WTC11 (cell line): ENCODE measurements around the gene PSMD1. TPM values are rescaled to one million over a fixed set of nuclear protein-coding genes. Genes with fewer than 3 reads are reported as not detected.

ENCODE experiments used
- ATAC-seq: fragments of 200-7000 bp; cut with Tn5 transposase; 2 replicates; pipeline ENCODE4 v1.10.0; 2021; ENCODE audit warnings: mild to moderate bottlenecking, moderate library complexity
- CTCF ChIA-PET: fragments of 300-600 bp; sonication (Branson Sonifier 250); formaldehyde crosslinking; loops from one replicate; lab custom pipeline; 2021; ENCODE audit warnings: antibody characterized with exemption; lab: Charles Lee
- POLR2A ChIA-PET: fragments of 350-600 bp; sonication (Branson Sonifier 250); formaldehyde crosslinking; loops from one replicate; lab custom pipeline; 2021; ENCODE audit warnings: antibody characterized with exemption; lab: Charles Lee
- DNase-seq: peaks from one replicate; pipeline ENCODE4 v3.0.0; 2021; ENCODE audit warnings: low spot score
- H3K27ac Mint-ChIP-seq: 2 replicates; pipeline ENCODE4 v1.8.0; 2021; ENCODE audit warnings: mixed read lengths
- H3K27me3 Mint-ChIP-seq: 2 replicates; pipeline ENCODE4 v1.8.0; 2021; ENCODE audit warnings: low read depth, mild to moderate bottlenecking, moderate library complexity, mixed read lengths
- H3K36me3 Mint-ChIP-seq: 2 replicates; pipeline ENCODE4 v1.8.0; 2021; ENCODE audit warnings: mixed read lengths
- H3K4me1 Mint-ChIP-seq: 2 replicates; pipeline ENCODE4 v1.8.0; 2022; ENCODE audit warnings: mixed read lengths
- H3K4me3 Mint-ChIP-seq: 2 replicates; pipeline ENCODE4 v1.8.0; 2021; ENCODE audit warnings: mild to moderate bottlenecking, moderate library complexity, mixed read lengths
- H3K9me3 Mint-ChIP-seq: 2 replicates; pipeline ENCODE4 v1.8.0; 2021; ENCODE audit warnings: mixed read lengths
- ATF1 ChIP-seq: sonication (generic); formaldehyde crosslinking; IDR thresholded peaks from 2 replicates; pipeline ENCODE4 v1.8.1; 2023; ENCODE audit warnings: mild to moderate bottlenecking, moderate library complexity, missing genetic modification reagents
- CBFB ChIP-seq: sonication (generic); formaldehyde crosslinking; IDR thresholded peaks from 2 replicates; pipeline ENCODE4 v1.8.1; 2022; ENCODE audit warnings: mild to moderate bottlenecking, low read depth, missing genetic modification reagents
- CTCF ChIP-seq: fragments of 200-600 bp; IDR thresholded peaks from 2 replicates; pipeline ENCODE4 v1.8.0; 2022; ENCODE audit warnings: antibody characterized with exemption
- ETV6 ChIP-seq: sonication (generic); formaldehyde crosslinking; IDR thresholded peaks from 2 replicates; pipeline ENCODE4 v1.8.1; 2022; ENCODE audit warnings: mild to moderate bottlenecking, missing genetic modification reagents
- FOXK1 ChIP-seq: sonication (generic); formaldehyde crosslinking; IDR thresholded peaks from 2 replicates; pipeline ENCODE4 v1.8.0; 2022; ENCODE audit warnings: mild to moderate bottlenecking, moderate library complexity, missing genetic modification reagents
- GRHL2 ChIP-seq: fragments of 250-450 bp; sonication (Bioruptor Pico); IDR thresholded peaks from 2 replicates; pipeline ENCODE4 v1.8.0; 2022; ENCODE audit warnings: mild to moderate bottlenecking, moderate library complexity; ENCODE audit not compliant: insufficient replicate concordance, severe bottlenecking
- GTF2I ChIP-seq: fragments of 250-450 bp; sonication (Bioruptor Pico); conservative IDR thresholded peaks from 2 replicates; pipeline ENCODE4 v1.4.0; 2021; ENCODE audit warnings: mild to moderate bottlenecking
- HMGA2 ChIP-seq: fragments of 250-450 bp; sonication (Bioruptor Pico); IDR thresholded peaks from 2 replicates; pipeline ENCODE4 v1.4.0; 2021; ENCODE audit warnings: mild to moderate bottlenecking, moderate library complexity
- NR1H2 ChIP-seq: sonication (generic); formaldehyde crosslinking; IDR thresholded peaks from 2 replicates; pipeline ENCODE4 v1.9.0; 2021; ENCODE audit warnings: mild to moderate bottlenecking, moderate library complexity, missing genetic modification reagents
- OVOL2 ChIP-seq: fragments of 250-450 bp; sonication (Bioruptor Pico); IDR thresholded peaks from 2 replicates; pipeline ENCODE4 v1.9.0; 2021; ENCODE audit warnings: mild to moderate bottlenecking, borderline replicate concordance
- PRDM15 ChIP-seq: sonication (generic); formaldehyde crosslinking; IDR thresholded peaks from 2 replicates; pipeline ENCODE4 v1.8.0; 2022; ENCODE audit warnings: missing genetic modification reagents
- RELA ChIP-seq: sonication (generic); formaldehyde crosslinking; IDR thresholded peaks from 2 replicates; pipeline ENCODE4 v1.8.1; 2022; ENCODE audit warnings: missing genetic modification reagents, mild to moderate bottlenecking, borderline replicate concordance
- TCF7 ChIP-seq: sonication (generic); formaldehyde crosslinking; IDR thresholded peaks from 2 replicates; pipeline ENCODE4 v1.8.0; 2022; ENCODE audit warnings: mild to moderate bottlenecking, low read depth, missing genetic modification reagents, moderate library complexity
- TP53 ChIP-seq: sonication (generic); formaldehyde crosslinking; IDR thresholded peaks from 2 replicates; pipeline ENCODE4 v1.8.1; 2023; ENCODE audit warnings: mild to moderate bottlenecking, missing genetic modification reagents
- USF1 ChIP-seq: sonication (generic); formaldehyde crosslinking; IDR thresholded peaks from 2 replicates; pipeline ENCODE4 v1.8.0; 2022; ENCODE audit warnings: mild to moderate bottlenecking, missing genetic modification reagents
- ZBTB21 ChIP-seq: sonication (generic); formaldehyde crosslinking; IDR thresholded peaks from 2 replicates; pipeline ENCODE4 v1.8.1; 2023; ENCODE audit warnings: mild to moderate bottlenecking, missing genetic modification reagents, borderline replicate concordance
- ZNF138 ChIP-seq: sonication (generic); formaldehyde crosslinking; conservative IDR thresholded peaks from 2 replicates; pipeline ENCODE4 v1.8.1; 2022; ENCODE audit warnings: mild to moderate bottlenecking, moderate library complexity, missing genetic modification reagents
- ZNF263 ChIP-seq: sonication (generic); formaldehyde crosslinking; IDR thresholded peaks from 2 replicates; pipeline ENCODE4 v1.8.1; 2022; ENCODE audit warnings: low read depth, mild to moderate bottlenecking, moderate library complexity, missing genetic modification reagents
- ZNF416 ChIP-seq: fragments of 250-450 bp; sonication (Bioruptor Pico); IDR thresholded peaks from 2 replicates; pipeline ENCODE4 v1.9.0; 2021; ENCODE audit warnings: mild to moderate bottlenecking, inconsistent platforms
- ZNF512 ChIP-seq: sonication (generic); formaldehyde crosslinking; IDR thresholded peaks from 2 replicates; pipeline ENCODE4 v1.8.1; 2022; ENCODE audit warnings: missing genetic modification reagents, borderline replicate concordance
- ZNF532 ChIP-seq: fragments of 250-450 bp; sonication (Bioruptor Pico); IDR thresholded peaks from 2 replicates; pipeline ENCODE4 v1.9.0; 2021; ENCODE audit warnings: mild to moderate bottlenecking, borderline replicate concordance
- total RNA-seq: library from RNA; stranded (reverse); gene quantifications from 3 replicates; pipeline ENCODE4 v1.2.3, GENCODE V29; 2021

The PSMD1 gene
- total RNA-seq, 1 experiment from 2014 or later, result 163 TPM

GRCh38 chr2:231124838-231125568, 68.3 kb downstream of the PSMD1 start, which contains the start of gene HTR2B (continued):
- TF ChIP-seq RELA (CRISPR knock-in tag) (no peak), CBFB (CRISPR knock-in tag) (no peak)

GRCh38 chr2:231126123-231126522, 69.5 kb downstream of the PSMD1 start:
- CTCF ChIA-PET, result interaction anchor here (1.8 kb wide), 1 partner anchor 23 kb away, joined by 8 read pairs; no protein-coding TSS in a partner anchor
- H3K27me3 Mint-ChIP-seq, result no peaks in the 10 kb centered on the region
- H3K4me3 Mint-ChIP-seq, result no peak overlapping the region

GRCh38 chr2:231127480-231127879, 70.8 kb downstream of the PSMD1 start:
- Mint-ChIP-seq H3K27me3 (no peaks in the 10 kb centered on the region), H3K27ac (no peak overlapping the region; the same call in 1 of the 2 replicates), H3K4me1 (peaks cover 38% of the 10 kb centered on the region), H3K9me3 (no peaks in the 10 kb centered on the region), H3K36me3 (no peaks in the 10 kb centered on the region), H3K4me3 (no peak overlapping the region)
- DNase-seq (no peak), ATAC-seq (no peak)
- ChIA-PET CTCF (interaction anchor here (1.2 kb wide), 2 partner anchors 65 to 363 kb away, joined by 3 read pairs; no protein-coding TSS in a partner anchor), POLR2A (no interaction called here)
- TF ChIP-seq TP53 (no peak), ZNF263 (no peak), ZNF532 (CRISPR knock-in tag) (no peak), USF1 (CRISPR knock-in tag) (no peak), OVOL2 (no peak), ZNF138 (no peak), GRHL2 (no peak), FOXK1 (CRISPR knock-in tag) (no peak), ETV6 (CRISPR knock-in tag) (no peak), ZNF512 (CRISPR knock-in tag) (no peak), PRDM15 (no peak), ZBTB21 (CRISPR knock-in tag) (no peak), GTF2I (CRISPR knock-in tag) (no peak)

More at GRCh38 chr2:231126123-231126522, 69.5 kb downstream of the PSMD1 start:
- TF ChIP-seq NR1H2 (CRISPR knock-in tag), result no peak
- TF ChIP-seq HMGA2, result no peak
- TF ChIP-seq ATF1 (CRISPR knock-in tag), result no peak
- TF ChIP-seq TCF7 (CRISPR knock-in tag), result no peak
- TF ChIP-seq ZNF416 (CRISPR knock-in tag), result no peak
- TF ChIP-seq CTCF, result no peak
- H3K4me1 Mint-ChIP-seq, result peaks cover 35% of the 10 kb centered on the region
- H3K27ac Mint-ChIP-seq, result no peak overlapping the region
- no peaks in the 10 kb centered on the region for H3K9me3 Mint-ChIP-seq
- no peak for DNase-seq
- no peaks in the 10 kb centered on the region for H3K36me3 Mint-ChIP-seq
- POLR2A ChIA-PET, result no interaction called here
- ATAC-seq, result no peak
